GM18508 (cell line): ENCODE results near the gene GNG5.
"Not testable (repeated sequence)": the region's sequence is repeated elsewhere in the genome, so short reads cannot be mapped to it uniquely, and the experiment has no call there.

ENCODE experiments used
- ATAC-seq: cut with Tn5 transposase; IDR thresholded peaks from one replicate; pipeline ENCODE4 v1.9.1; 2021; ENCODE audit warnings: moderate number of reproducible peaks; ENCODE audit not compliant: insufficient read depth, unreplicated experiment

Gene GNG5

GRCh38 chr1:84506002-84506728, at the start of gene GNG5, which contains the start of gene SPATA1:
TSS of gene GNG5 (minus strand) at chr1:84506581. CDS start at chr1:84506091, 490 bp downstream.
TSS of gene SPATA1 (plus strand) at chr1:84506386. CDS start at chr1:84516360, 9,974 bp downstream.
- peak; percentile 68 for ATAC-seq

GRCh38 chr1:84550826-84551225, 44.4 kb upstream of the GNG5 start:
- ATAC-seq: no peak

GRCh38 chr1:84541679-84542078, 35.3 kb upstream of the GNG5 start:
- no peak for ATAC-seq

GRCh38 chr1:84540759-84541158, 34.4 kb upstream of the GNG5 start:
- ATAC-seq: no peak

GRCh38 chr1:84539972-84540371, 33.6 kb upstream of the GNG5 start:
- no peak for ATAC-seq

- ATAC-seq: no peak
These were observed 32.2 kb upstream of the GNG5 start for GRCh38 chr1:84538599-84538998.

GRCh38 chr1:84525779-84526178, 19.4 kb upstream of the GNG5 start:
- no peak for ATAC-seq

GRCh38 chr1:84524590-84524989, 18.2 kb upstream of the GNG5 start:
- ATAC-seq: no peak

- ATAC-seq: no peak
These were observed 4.3 kb upstream of the GNG5 start for GRCh38 chr1:84510668-84511067.

- ATAC-seq: no peak
These were observed 3.8 kb upstream of the GNG5 start for GRCh38 chr1:84510165-84510564.

GRCh38 chr1:84509029-84509428, 2.6 kb upstream of the GNG5 start:
- ATAC-seq: no peak

- ATAC-seq: no peak
These were observed 2.1 kb upstream of the GNG5 start for GRCh38 chr1:84508510-84508909.

- ATAC-seq: not testable (repeated sequence)
These were observed 1.5 kb upstream of the GNG5 start for GRCh38 chr1:84507887-84508286.

- ATAC-seq: no peak
These were observed 510 bp upstream of the GNG5 start for GRCh38 chr1:84506729-84507453.

GRCh38 chr1:84505493-84506001, 834 bp downstream of the GNG5 start:
- ATAC-seq: peak; percentile 7

GRCh38 chr1:84504580-84505492, 1.5 kb downstream of the GNG5 start:
- no peak for ATAC-seq

GRCh38 chr1:84502927-84503326, 3.5 kb downstream of the GNG5 start:
- no peak for ATAC-seq

- ATAC-seq: no peak
These were observed 8.6 kb downstream of the GNG5 start for GRCh38 chr1:84497631-84498275.

GRCh38 chr1:84496498-84496897, 9.9 kb downstream of the GNG5 start:
- no peak for ATAC-seq

- no peak for ATAC-seq
These were observed 12.6 kb downstream of the GNG5 start for GRCh38 chr1:84493747-84494146.
